HepG2 (cell line): ENCODE data around the gene SLC2A8. TPM values are rescaled to one million over a fixed set of nuclear protein-coding genes. Genes with fewer than 3 reads are reported as not detected.

Experiments
- ATAC-seq: fragments of 200-7000 bp; cut with Tn5 transposase; 3 replicates; pipeline ENCODE4 v1.9.1; 2020; ENCODE audit warnings: mild to moderate bottlenecking, moderate library complexity
- BruUV-seq: library from RNA; stranded (reverse); fragments of 400-500 nt; replicated peaks from 2 replicates; lab custom pipeline; 2021; lab: Mats Ljungman, UMichigan
- CTCF ChIA-PET: fragments of 300-600 bp; formaldehyde crosslinking; extraction: SDS; loops from one replicate; lab custom pipeline; 2021; ENCODE audit warnings: low total read pairs, inconsistent platforms, low intra/inter-chr PET ratio; lab: Yijun Ruan, JAX
- POLR2A ChIA-PET: fragments of 350-600 bp; sonication (Branson Sonifier 250); formaldehyde crosslinking; loops from one replicate; lab custom pipeline; 2020; ENCODE audit warnings: antibody characterized with exemption, inconsistent platforms; lab: Yijun Ruan, JAX
- DNase-seq: peaks from one replicate; pipeline ENCODE4 v3.0.0-alpha.2; 2015; ENCODE audit warnings: low spot score
- FAIRE-seq: peaks from 3 replicates; lab custom pipeline; 2011; peaks lifted over from hg19 to GRCh38; lab: Jason Lieb, UNC
- H2AFZ ChIP-seq: one replicate; pipeline ENCODE4 v1.6.1; 2011; ENCODE audit warnings: low read length, inconsistent platforms
- H3K27ac ChIP-seq: fragments of 300-600 bp; 3 replicates; pipeline ENCODE4 v1.8.0; 2011; ENCODE audit warnings: mixed run types, mild to moderate bottlenecking, mixed read lengths, low read length, inconsistent platforms; ENCODE audit not compliant: insufficient read depth; ENCODE audit errors: extremely low read length
- H3K27me3 ChIP-seq, 2 experiments: fragments of 200-600 bp in 1 of 2; 2 replicates in 1 of 2; 3 replicates in 1 of 2; pipeline versions ENCODE4 v1.6.0 to v1.8.0; 2011; ENCODE audit warnings: low read length in 2 of 2, mild to moderate bottlenecking in 2 of 2, moderate library complexity in 2 of 2, inconsistent platforms in 1 of 2; ENCODE audit not compliant: insufficient read depth in 2 of 2, control insufficient read depth in 1 of 2
- H3K36me3 ChIP-seq, 2 experiments: fragments of 200-600 bp in 1 of 2; replicated peaks in 1 of 2; 2 replicates in 1 of 2; 3 replicates in 1 of 2; pipeline versions ENCODE4 v1.5.1 to v1.8.0; 2011; ENCODE audit warnings: low read length in 2 of 2, inconsistent platforms in 1 of 2; ENCODE audit not compliant: insufficient read depth in 2 of 2, control insufficient read depth in 1 of 2
- H3K4me1 ChIP-seq: 2 replicates; pipeline ENCODE4 v1.5.1; 2012; ENCODE audit warnings: low read length, inconsistent platforms; ENCODE audit not compliant: insufficient read depth
- H3K4me2 ChIP-seq: 2 replicates; pipeline ENCODE4 v1.6.0; 2011; ENCODE audit warnings: low read depth, low read length, inconsistent platforms
- H3K4me3 ChIP-seq, 3 experiments: fragments of 200-600 bp in 1 of 3; sonication (generic), shearing (Covaris generic) in 1 of 3; replicated peaks in 1 of 3; 2 replicates each; pipeline ENCODE4 v1.5.1; 2011 to 2016; ENCODE audit warnings: low read length in 3 of 3, inconsistent platforms in 2 of 3, low read depth in 2 of 3, mild to moderate bottlenecking in 2 of 3, control low read depth in 1 of 3, mixed read lengths in 1 of 3; ENCODE audit not compliant: insufficient read depth in 1 of 3
- H3K79me2 ChIP-seq: one replicate; pipeline ENCODE4 v1.6.1; 2011; ENCODE audit warnings: low read length, inconsistent platforms; ENCODE audit not compliant: insufficient read depth
- H3K9ac ChIP-seq: 2 replicates; pipeline ENCODE4 v1.6.0; 2011; ENCODE audit warnings: mild to moderate bottlenecking, low read depth, low read length, inconsistent platforms; ENCODE audit not compliant: insufficient read depth
- H3K9me3 ChIP-seq: 2 replicates; pipeline ENCODE4 v1.5.1; 2012; ENCODE audit warnings: mild to moderate bottlenecking, low read length
- H4K20me1 ChIP-seq: 2 replicates; pipeline ENCODE4 v1.6.0; 2011; ENCODE audit warnings: inconsistent platforms, mild to moderate bottlenecking, low read length, moderate library complexity; ENCODE audit not compliant: insufficient read depth
- MIER2 ChIP-seq: IDR thresholded peaks from 2 replicates; pipeline ENCODE4 v1.6.1; 2016; ENCODE audit warnings: missing biosample characterization, missing genetic modification reagents
- MTF2 ChIP-seq: sonication (generic); formaldehyde crosslinking; IDR thresholded peaks from 2 replicates; pipeline ENCODE4 v1.5.0; 2020; ENCODE audit warnings: missing genetic modification reagents, borderline replicate concordance
- RBAK ChIP-seq: sonication (generic); formaldehyde crosslinking; IDR thresholded peaks from 2 replicates; pipeline ENCODE4 v1.5.1; 2020; ENCODE audit warnings: mild to moderate bottlenecking, missing genetic modification reagents
- THYN1 ChIP-seq: sonication (generic); formaldehyde crosslinking; IDR thresholded peaks from 2 replicates; pipeline ENCODE4 v1.8.1; 2023; ENCODE audit warnings: low read depth, mild to moderate bottlenecking, moderate library complexity, missing genetic modification reagents, borderline replicate concordance
- ZFP36 ChIP-seq: fragments of 150-350 bp; IDR thresholded peaks from 2 replicates; pipeline ENCODE4 v1.6.1; 2018; ENCODE audit warnings: borderline replicate concordance, low read length, low read depth; ENCODE audit not compliant: partially characterized antibody
- WGBS: methylation state at CpG from one replicate; pipeline ENCODE4 v1.1.6; 2017; ENCODE audit warnings: low lambda C conversion rate; 5-methylcytosine and 5-hydroxymethylcytosine counted together
- in situ Hi-C: cut with HindIII; loops from 2 replicates; pipeline ENCODE4 v1.10.0; 2017; ENCODE audit warnings: low pct_unique_long_range_greater_than_20kb; ENCODE audit not compliant: extremely low pct_ligation_motif_present
- intact Hi-C: fragments of 100-400 bp; cut with micrococcal nuclease; formaldehyde crosslinking; loops from one replicate; pipeline ENCODE4 v1.10.0; 2022; ENCODE audit not compliant: unreplicated experiment
- polyA plus RNA-seq, 8 experiments: library from polyadenylated mRNA; depleted of rRNA in 3 of 8; stranded (reverse) in 7 of 8; unstranded in 1 of 8; fragments of >200 nt; fragmentation: Illumina TruSeq in 4 of 8; extraction: Trizol in 4 of 8; gene quantifications; 2 replicates each; pipeline versions ENCODE4 v1.2.1 to v1.2.3, GENCODE V29; 2011 to 2016; ENCODE audit warnings: low read depth in 4 of 8, missing spikeins in 1 of 8, mixed read lengths in 1 of 8; ENCODE audit not compliant: insufficient read depth in 1 of 8
- total RNA-seq, 5 experiments: library from RNA; depleted of rRNA; stranded (reverse); fragments of >200 nt; fragmentation: Illumina TruSeq; extraction: Trizol; gene quantifications; 2 replicates each; pipeline ENCODE4 v1.2.3, GENCODE V29; 2016; ENCODE audit warnings: low read depth in 1 of 5
- TF ChIP-seq, protein P1 (sequence below): sonication (generic); formaldehyde crosslinking; IDR thresholded peaks from 2 replicates; pipeline ENCODE4 v1.8.1; 2023; ENCODE audit warnings: mild to moderate bottlenecking, moderate library complexity, missing genetic modification reagents

Gene SLC2A8
- total and polyA plus RNA-seq, 2 of the 13 experiments (the other 11 are each of a cell fraction or from before 2014, with no cell fraction given) = 22.6 to 48.6 TPM

DNA sequence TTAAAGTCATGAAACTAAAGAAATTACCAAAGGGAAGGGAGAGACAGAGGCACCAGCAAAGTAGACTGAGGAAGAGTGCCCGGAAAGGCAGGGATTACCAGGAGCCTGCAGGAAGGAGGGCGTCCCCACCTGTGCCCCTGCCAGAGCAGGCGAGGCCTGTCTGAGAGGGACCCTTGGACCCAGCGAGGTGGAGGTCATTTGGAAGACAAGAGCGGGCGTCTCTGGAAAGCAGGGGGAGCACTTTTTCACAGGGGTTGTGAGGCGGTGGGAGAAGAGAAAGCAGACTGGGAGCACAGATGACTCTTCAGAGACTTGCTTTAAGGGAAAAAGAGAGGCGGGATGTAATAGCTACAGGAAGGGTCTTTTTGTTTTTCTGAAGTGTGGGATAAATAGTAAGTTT is 27.5 kb upstream of the SLC2A8 start:
- no peak overlapping the region for H3K27ac ChIP-seq
- H3K4me3 ChIP-seq = no peak overlapping the region
- no peak overlapping the region for H3K4me2 ChIP-seq
- no peaks in the 10 kb centered on the region for H3K9me3 ChIP-seq
- no peak for TF ChIP-seq ZFP36
- TF ChIP-seq, all 625 proteins: peak for 0
- Histone ChIP-seq H3K4me1 (peaks cover 13% of the 10 kb centered on the region), H3K36me3 (peaks cover 0 to 7% of the 10 kb centered on the region in 2 experiments; a peak in 1 of 5 replicates), H4K20me1 (no peaks in the 10 kb centered on the region), H3K9ac (no peak overlapping the region), H2AFZ (no peak overlapping the region), H3K27me3 (no peaks in the 10 kb centered on the region), H3K79me2 (no peaks in the 10 kb centered on the region)
- intact Hi-C loops (no loop called here), in situ Hi-C loops (no loop called here)
- ChIA-PET POLR2A (interaction anchor here (1.2 to 1.4 kb wide), 2 partner anchors 27 to 55 kb away, joined by 3 to 4 read pairs; partner anchors contain the start of genes SLC2A8 and ZNF79), CTCF (interaction anchor here (1.2 kb wide), 1 partner anchor 29 kb away, joined by 3 read pairs; no protein-coding TSS in a partner anchor)
- ATAC-seq = no peak
- WGBS = 94% methylated on average over 8 of the region's 8 CpGs
- no TSS peak for BruUV-seq
- no peak for FAIRE-seq
- DNase-seq = no peak

GRCh38 chr9:127370147-127370579 is 26.8 kb upstream of the SLC2A8 start:
- Histone ChIP-seq H3K27me3 (no peaks in the 10 kb centered on the region), H3K9ac (no peak overlapping the region), H3K27ac (no peak overlapping the region), H3K36me3 (peaks cover 0 to 5% of the 10 kb centered on the region in 2 experiments; a peak in 1 of 5 replicates), H3K4me3 (no peak overlapping the region), H3K9me3 (no peaks in the 10 kb centered on the region), H3K79me2 (no peaks in the 10 kb centered on the region), H3K4me2 (no peak overlapping the region), H2AFZ (no peak overlapping the region), H3K4me1 (peaks cover 13% of the 10 kb centered on the region), H4K20me1 (no peaks in the 10 kb centered on the region)
- no peak for DNase-seq
- no peak for FAIRE-seq
- no peak; the same call in 2 of the 3 replicates for ATAC-seq
- intact Hi-C loops (no loop called here), in situ Hi-C loops (no loop called here)
- POLR2A ChIA-PET = interaction anchor here (0.6 to 2.2 kb wide), 4 partner anchors 19 to 98 kb away, joined by 3 to 9 read pairs (median 4); partner anchors contain the start of gene SLC2A8
- CTCF ChIA-PET = interaction anchor here (1.2 kb wide), 1 partner anchor 28 kb away, joined by 3 read pairs; no protein-coding TSS in a partner anchor
- TF ChIP-seq MIER2 (CRISPR knock-in tag) (no peak), RBAK (CRISPR knock-in tag) (no peak), THYN1 (no peak), MTF2 (no peak)
- TF ChIP-seq, protein P1, sequence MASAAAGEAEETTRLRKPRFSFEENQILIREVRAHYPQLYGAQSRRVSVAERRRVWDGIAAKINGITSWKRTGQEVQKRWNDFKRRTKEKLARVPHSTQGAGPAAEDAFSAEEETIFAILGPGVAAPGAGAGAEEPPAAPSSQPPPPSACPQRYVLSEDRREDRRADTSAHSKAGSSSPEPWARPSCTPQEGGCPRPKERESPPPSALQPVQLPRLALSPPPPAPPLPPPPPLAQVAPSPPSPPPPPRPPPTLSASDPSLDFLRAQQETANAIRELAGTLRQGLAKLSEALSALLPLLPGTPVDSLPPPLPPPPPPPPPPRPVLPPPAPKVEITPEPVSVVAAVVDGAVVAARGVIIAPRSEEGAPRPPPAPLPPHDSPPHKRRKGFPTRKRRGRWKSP = no peak
- WGBS = 89% methylated on average over 7 of the region's 7 CpGs
- BruUV-seq = no TSS peak
